ENCODE measurements around the gene GNAQ. TPM values are rescaled to one million over a fixed set of nuclear protein-coding genes. Genes with fewer than 3 reads are reported as not detected.

GNAQ gene
- polyA plus RNA-seq, 1 experiment: 21.4 TPM

GRCh38 chr9:77847626-77848025 lies 184.0 kb downstream of the GNAQ start:
- Histone ChIP-seq H3K27me3 (ENCODE audit: control insufficient read depth, insufficient read depth, low read length) (no peaks in the 10 kb centered on the region), H3K36me3 (ENCODE audit: control insufficient read depth, insufficient read depth, low read length) (no peaks in the 10 kb centered on the region), H3K4me3 (ENCODE audit: low read depth, low read length) (no peak overlapping the region)
- ChIA-PET CTCF (interaction anchor here (0.6 to 1.3 kb wide), 2 partner anchors 28 to 37 kb away, joined by 3 to 4 read pairs; no protein-coding TSS in a partner anchor), POLR2A (no interaction called here)
- DNase-seq (ENCODE audit: low read depth): no peak
- TF ChIP-seq CTCF (IDR thresholded peaks at IDR 0.05; ENCODE audit: insufficient read depth, low read depth, low read length): no peak

GRCh38 chr9:77847059-77847499 lies 184.5 kb downstream of the GNAQ start:
- Histone ChIP-seq H3K4me3 (ENCODE audit: low read depth, low read length) (no peak overlapping the region), H3K27me3 (ENCODE audit: control insufficient read depth, insufficient read depth, low read length) (no peaks in the 10 kb centered on the region), H3K36me3 (ENCODE audit: control insufficient read depth, insufficient read depth, low read length) (no peaks in the 10 kb centered on the region)
- ChIA-PET CTCF (no interaction called here), POLR2A (no interaction called here)
- no peak for TF ChIP-seq CTCF (IDR thresholded peaks at IDR 0.05; ENCODE audit: insufficient read depth, low read depth, low read length)
- no peak for DNase-seq (ENCODE audit: low read depth)

- Histone ChIP-seq H3K4me3 (ENCODE audit: low read depth, low read length) (no peak overlapping the region), H3K36me3 (ENCODE audit: control insufficient read depth, insufficient read depth, low read length) (no peaks in the 10 kb centered on the region), H3K27me3 (ENCODE audit: control insufficient read depth, insufficient read depth, low read length) (no peaks in the 10 kb centered on the region)
- no peak for TF ChIP-seq CTCF (IDR thresholded peaks at IDR 0.05; ENCODE audit: insufficient read depth, low read depth, low read length)
- no peak for DNase-seq (ENCODE audit: low read depth)
- POLR2A ChIA-PET: no interaction called here
- CTCF ChIA-PET: no interaction called here
Measured at GRCh38 chr9:77844415-77844814, 187.2 kb downstream of the GNAQ start.

- H3K4me3 ChIP-seq (ENCODE audit: low read depth, low read length): no peak overlapping the region
- ChIA-PET CTCF (no interaction called here), POLR2A (no interaction called here)
- no peak for DNase-seq (ENCODE audit: low read depth)
- H3K36me3 ChIP-seq (ENCODE audit: control insufficient read depth, insufficient read depth, low read length): no peaks in the 10 kb centered on the region
- H3K27me3 ChIP-seq (ENCODE audit: control insufficient read depth, insufficient read depth, low read length): no peaks in the 10 kb centered on the region
- no peak for TF ChIP-seq CTCF (IDR thresholded peaks at IDR 0.05; ENCODE audit: insufficient read depth, low read depth, low read length)
Measured at GRCh38 chr9:77843871-77844155, 187.8 kb downstream of the GNAQ start.

- H3K4me3 ChIP-seq (ENCODE audit: low read depth, low read length): no peak overlapping the region
- TF ChIP-seq CTCF (IDR thresholded peaks at IDR 0.05; ENCODE audit: insufficient read depth, low read depth, low read length): no peak
- CTCF ChIA-PET: no interaction called here
- H3K27me3 ChIP-seq (ENCODE audit: control insufficient read depth, insufficient read depth, low read length): no peaks in the 10 kb centered on the region
- no peaks in the 10 kb centered on the region for H3K36me3 ChIP-seq (ENCODE audit: control insufficient read depth, insufficient read depth, low read length)
- DNase-seq (ENCODE audit: low read depth): no peak
- POLR2A ChIA-PET: no interaction called here
Measured at GRCh38 chr9:77843076-77843870, 188.3 kb downstream of the GNAQ start.

All from BJ (cell line).